Liver (tissue), 9 donors: ENCODE results near the gene NDFIP2. TPM values are rescaled to one million over a fixed set of nuclear protein-coding genes. Genes with fewer than 3 reads are reported as not detected.

Source experiments
- DNase-seq: peaks from one replicate; pipeline ENCODE4 v3.0.0-alpha.2; 2017; ENCODE audit warnings: low spot score
- H3K27ac ChIP-seq, 2 donors: one replicate each; pipeline ENCODE4 v1.7.0; 2013; ENCODE audit warnings: inconsistent platforms in 2 of 2, low read length in 2 of 2, control low read depth in 1 of 2, low read depth in 1 of 2, mild to moderate bottlenecking in 1 of 2
- H3K27me3 ChIP-seq, 4 donors: one replicate each; pipeline versions ENCODE4 v1.6.1 to v1.7.0; 2013; ENCODE audit warnings: low read length in 3 of 4, inconsistent platforms in 1 of 4, mild to moderate bottlenecking in 1 of 4, moderate library complexity in 1 of 4; ENCODE audit not compliant: control insufficient read depth in 4 of 4, insufficient read depth in 4 of 4
- H3K36me3 ChIP-seq, 4 donors: one replicate each; pipeline versions ENCODE4 v1.6.1 to v1.7.0; 2013; ENCODE audit warnings: low read length in 3 of 4, mild to moderate bottlenecking in 3 of 4, low read depth in 1 of 4, moderate library complexity in 1 of 4; ENCODE audit not compliant: control insufficient read depth in 4 of 4, insufficient read depth in 3 of 4
- H3K4me1 ChIP-seq, 4 donors: one replicate each; pipeline versions ENCODE4 v1.6.1 to v1.7.0; 2013; ENCODE audit warnings: low read length in 3 of 4, mild to moderate bottlenecking in 3 of 4, moderate library complexity in 1 of 4; ENCODE audit not compliant: control insufficient read depth in 4 of 4, insufficient read depth in 4 of 4
- H3K4me3 ChIP-seq, 3 donors: one replicate each; pipeline versions ENCODE4 v1.6.1 to v1.7.0; 2013; ENCODE audit warnings: low read length in 3 of 3, control low read depth in 1 of 3, low read depth in 1 of 3, mild to moderate bottlenecking in 1 of 3
- H3K9ac ChIP-seq, 2 donors: one replicate each; pipeline ENCODE4 v1.7.0; 2013; ENCODE audit warnings: low read length in 2 of 2, mild to moderate bottlenecking in 2 of 2, moderate library complexity in 2 of 2, control low read depth in 1 of 2, low read depth in 1 of 2
- H3K9me3 ChIP-seq, 4 donors: one replicate each; pipeline versions ENCODE4 v1.6.1 to v1.7.0; 2013; ENCODE audit warnings: low read length in 3 of 4; ENCODE audit not compliant: control insufficient read depth in 4 of 4
- ATF3 ChIP-seq: IDR thresholded peaks from 2 replicates; pipeline ENCODE4 v1.6.1; 2016; ENCODE audit warnings: antibody characterized with exemption
- CTCF ChIP-seq: fragments of 150-350 bp; IDR thresholded peaks from 2 replicates; pipeline ENCODE4 v1.5.1; 2017; ENCODE audit warnings: improper control_type of control experiment, low read depth, low read length; ENCODE audit not compliant: missing input control
- EGR1 ChIP-seq, 2 donors: IDR thresholded peaks; 2 replicates each; pipeline ENCODE4 v1.6.1; 2016 to 2018; ENCODE audit warnings: antibody characterized with exemption in 2 of 2, low read depth in 2 of 2
- FOXA2 ChIP-seq: IDR thresholded peaks from 2 replicates; pipeline ENCODE4 v1.6.1; 2016; ENCODE audit warnings: antibody characterized with exemption
- GABPA ChIP-seq, 2 donors: IDR thresholded peaks in 1 of 2; conservative IDR thresholded peaks in 1 of 2; 2 replicates each; pipeline ENCODE4 v1.6.1; 2016; ENCODE audit warnings: antibody characterized with exemption in 2 of 2, mild to moderate bottlenecking in 1 of 2, moderate library complexity in 1 of 2
- HNF4A ChIP-seq, 2 donors: conservative IDR thresholded peaks; 2 replicates each; pipeline ENCODE4 v1.6.1; 2016; ENCODE audit warnings: antibody characterized with exemption in 2 of 2, mild to moderate bottlenecking in 2 of 2
- HNF4G ChIP-seq: IDR thresholded peaks from 2 replicates; pipeline ENCODE4 v1.6.1; 2016; ENCODE audit warnings: antibody characterized with exemption
- JUND ChIP-seq, 2 donors: IDR thresholded peaks; 2 replicates each; pipeline ENCODE4 v1.6.1; 2016; ENCODE audit warnings: antibody characterized with exemption in 2 of 2
- MAX ChIP-seq: IDR thresholded peaks from 2 replicates; pipeline ENCODE4 v1.6.1; 2016; ENCODE audit warnings: antibody characterized with exemption
- NR2F2 ChIP-seq: IDR thresholded peaks from 2 replicates; pipeline ENCODE4 v1.6.1; 2016; ENCODE audit warnings: antibody characterized with exemption
- RAD21 ChIP-seq, 2 donors: IDR thresholded peaks; 2 replicates each; pipeline ENCODE4 v1.6.1; 2016; ENCODE audit warnings: antibody characterized with exemption in 2 of 2, mild to moderate bottlenecking in 2 of 2
- REST ChIP-seq: IDR thresholded peaks from 2 replicates; pipeline ENCODE4 v1.6.1; 2016; ENCODE audit warnings: antibody characterized with exemption, mild to moderate bottlenecking
- SP1 ChIP-seq: IDR thresholded peaks from 2 replicates; pipeline ENCODE4 v1.6.1; 2018; ENCODE audit warnings: antibody characterized with exemption, mild to moderate bottlenecking
- YY1 ChIP-seq: IDR thresholded peaks from 2 replicates; pipeline ENCODE4 v1.6.1; 2016; ENCODE audit warnings: antibody characterized with exemption, mild to moderate bottlenecking
- ZBTB33 ChIP-seq: IDR thresholded peaks from 2 replicates; pipeline ENCODE4 v1.6.1; 2016; ENCODE audit warnings: antibody characterized with exemption
- WGBS: extraction: QIAGEN DNeasy Blood & Tissue Kit; methylation state at CpG from one replicate; pipeline ENCODE4 v1.1.7; 2013; 5-methylcytosine and 5-hydroxymethylcytosine counted together
- polyA plus RNA-seq, 2 donors: library from polyadenylated mRNA; stranded (reverse) in 1 of 2; unstranded in 1 of 2; fragments of 200-250 nt in 1 of 2; fragments of >200 nt in 1 of 2; fragmentation: Nextera tagmentation in 1 of 2; extraction: Ambion mirVana in 1 of 2; gene quantifications; one replicate each; pipeline versions ENCODE4 v1.2.1 to v1.2.3, GENCODE V29; 2013 to 2015
- total RNA-seq, 2 donors: library from RNA; depleted of rRNA; stranded (reverse); fragments of >200 nt; gene quantifications; one replicate each; pipeline ENCODE4 v1.2.3, GENCODE V29; 2014
- donor health status: healthy.
- donor health status: healthy.
- donor health status: healthy.
- donor health status: healthy.
- donor health status: healthy.

NDFIP2 gene
- total and polyA plus RNA-seq, 4 donors = 15.5 to 22.2 (median 16.3) TPM

GRCh38 chr13:79501538-79502232 is 20.7 kb downstream of the NDFIP2 start:
- no peaks in the 10 kb centered on the region for H3K36me3 ChIP-seq
- H3K9ac ChIP-seq = no peak overlapping the region
- H3K27me3 ChIP-seq = no peaks in the 10 kb centered on the region
- no peak for DNase-seq
- 96% methylated on average over 7 of the region's 7 CpGs for WGBS
- H3K27ac ChIP-seq = no peak overlapping the region
- H3K4me1 ChIP-seq = peaks cover 2 to 14% (median 4%) of the 10 kb centered on the region in 4 donors
- no peak for TF ChIP-seq HNF4G
- no peak overlapping the region for H3K4me3 ChIP-seq
- no peaks in the 10 kb centered on the region for H3K9me3 ChIP-seq

- Histone ChIP-seq H3K9me3 (no peaks in the 10 kb centered on the region), H3K4me3 (no peak overlapping the region), H3K27ac (no peak overlapping the region), H3K4me1 (peaks cover 2 to 14% (median 4%) of the 10 kb centered on the region in 4 donors), H3K9ac (no peak overlapping the region), H3K27me3 (no peaks in the 10 kb centered on the region), H3K36me3 (no peaks in the 10 kb centered on the region)
- TF ChIP-seq GABPA (IDR thresholded peaks at IDR 0.05 in 1 of 2, conservative IDR thresholded peaks at IDR 0.05 in 1 of 2) (no peak), MAX (no peak), ATF3 (no peak), HNF4A (conservative IDR thresholded peaks at IDR 0.05) (no peak), SP1 (no peak), NR2F2 (no peak), REST (no peak), FOXA2 (no peak), CTCF (no peak), HNF4G (no peak), EGR1 (IDR thresholded peaks at IDR 0.05; ENCODE audit: low read depth in 2 of 2) (no peak), YY1 (no peak), ZBTB33 (no peak), JUND (IDR thresholded peaks at IDR 0.05) (no peak), RAD21 (IDR thresholded peaks at IDR 0.05) (no peak)
- 67% methylated on average over 3 of the region's 3 CpGs for WGBS
- no peak for DNase-seq
Observed at GRCh38 chr13:79502859-79503468, 22.0 kb downstream of the NDFIP2 start.
